ENCODE results near the gene PAX7.

The PAX7 gene

DNA sequence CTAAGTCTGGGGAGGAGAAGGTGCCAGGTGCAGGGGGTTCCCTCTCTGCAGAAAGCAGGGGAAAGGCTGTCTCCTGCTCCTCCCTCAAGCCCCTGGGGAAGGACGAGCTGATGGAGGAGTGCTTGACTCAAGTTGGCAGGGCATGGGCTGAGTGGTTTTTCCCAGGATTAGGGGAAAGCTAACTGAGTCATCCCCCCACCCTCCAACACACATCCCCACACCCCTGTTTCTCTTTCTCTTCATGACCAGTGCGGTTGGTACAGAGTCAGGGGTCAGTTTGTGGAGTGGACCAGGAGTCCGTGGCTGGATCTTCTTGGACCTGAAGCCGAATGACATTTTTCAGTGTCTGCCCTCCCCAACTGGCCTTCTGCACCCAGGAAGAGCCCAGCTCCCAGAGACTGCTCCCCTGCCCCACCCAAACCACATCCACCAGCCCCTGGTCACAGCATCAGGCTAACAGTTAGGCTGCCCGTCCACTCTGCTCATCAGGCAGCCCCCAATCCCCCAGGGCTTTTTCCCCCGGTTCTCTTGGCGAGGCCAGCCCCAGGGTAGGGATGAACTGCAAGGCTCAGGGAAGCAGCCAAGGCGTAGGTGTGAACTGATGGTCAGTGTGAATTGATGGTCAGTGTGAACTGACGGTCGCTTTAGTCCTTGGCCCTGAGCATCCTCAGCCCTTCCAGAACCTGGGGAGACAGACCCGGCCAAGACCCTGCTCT lies 81.0 kb downstream of the PAX7 start:
- DNase-seq = no peak

DNA sequence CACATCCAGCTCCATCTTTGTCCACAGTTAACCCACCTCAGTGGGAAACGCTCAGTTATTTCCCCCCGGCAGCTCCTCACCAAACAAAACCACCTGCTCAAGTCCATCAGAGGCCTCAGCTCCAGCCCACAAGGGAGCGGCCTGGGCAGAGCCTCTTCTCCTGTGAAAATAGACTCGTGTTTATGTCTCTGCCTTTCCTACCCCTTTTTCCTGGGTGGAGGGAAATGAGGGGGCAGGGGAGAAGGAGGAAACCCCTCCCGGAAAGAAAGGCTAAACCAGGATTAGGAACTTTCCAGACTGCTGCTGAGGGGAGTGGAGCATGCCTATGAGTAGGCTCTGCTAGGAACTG lies 81.6 kb downstream of the PAX7 start:
- DNase-seq = no peak

DNA sequence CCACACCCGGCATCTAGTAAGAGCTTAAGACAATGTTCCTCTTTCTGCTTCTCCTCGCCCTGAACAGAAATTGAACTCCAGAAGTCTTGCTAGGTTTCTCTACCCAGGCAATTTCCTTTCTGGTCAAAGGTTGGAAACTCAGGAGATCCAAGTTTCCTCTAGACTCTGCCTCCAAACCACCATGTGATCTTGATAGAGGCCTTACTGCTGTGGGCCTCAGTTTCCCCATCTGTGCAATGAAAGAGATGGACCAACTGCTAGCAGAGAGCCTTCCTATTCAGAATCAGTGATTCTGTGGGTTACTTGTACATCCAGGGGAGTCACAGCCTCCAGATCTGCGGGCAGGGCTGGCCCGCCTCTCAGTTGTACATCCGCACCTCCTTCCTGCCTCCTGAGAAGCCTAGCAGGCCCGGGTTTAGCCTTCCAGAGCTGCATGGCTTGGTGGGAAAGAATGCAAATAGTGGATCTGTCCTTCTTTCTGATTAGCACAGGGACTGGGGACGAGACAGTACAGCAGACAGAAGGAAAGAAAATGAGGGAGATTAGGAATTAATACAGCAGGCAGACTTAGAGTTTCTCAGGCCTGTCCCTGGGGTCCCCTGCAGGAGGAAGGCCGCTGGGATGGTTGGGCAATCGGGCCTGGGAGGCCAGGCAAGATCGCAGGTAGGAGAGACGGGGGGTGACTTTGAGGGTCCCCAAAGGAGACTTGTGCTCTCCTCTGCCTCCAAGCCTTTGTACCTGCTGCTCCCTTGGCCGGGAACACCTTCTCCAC lies 83.9 kb downstream of the PAX7 start:
- DNase-seq = no peak

DNA sequence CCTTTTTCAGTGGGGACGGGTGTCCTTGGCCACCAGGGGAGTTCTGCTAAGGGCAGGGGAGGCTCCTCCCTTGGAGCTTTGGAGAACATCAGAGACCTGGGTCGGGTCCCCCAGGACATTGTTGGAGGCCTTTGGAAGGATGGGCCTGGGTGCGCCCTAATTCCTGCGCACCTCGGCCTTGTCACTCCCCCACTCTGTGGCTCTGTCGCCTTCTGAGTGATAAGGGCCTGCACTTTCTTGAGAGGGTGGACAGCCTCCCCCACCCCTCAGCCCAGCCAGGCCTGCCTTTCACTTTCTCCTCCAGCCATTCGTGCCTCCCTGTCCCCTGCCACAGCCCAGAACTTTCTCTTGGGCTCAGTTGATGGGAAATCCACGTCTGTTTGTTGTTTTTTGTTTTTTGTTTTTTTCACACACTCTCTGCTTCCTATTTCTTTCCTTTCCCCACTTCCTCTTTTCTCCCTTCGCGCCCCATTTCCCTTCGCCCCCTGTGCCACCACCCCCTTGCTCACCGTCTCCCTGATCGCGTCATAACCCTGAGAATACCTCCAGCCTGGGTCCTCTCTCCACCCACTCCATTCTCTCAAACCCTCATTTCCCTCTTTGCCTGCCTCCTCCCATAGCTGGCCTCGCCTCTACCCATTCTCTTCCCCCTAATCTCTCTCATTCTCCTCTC lies 85.6 kb downstream of the PAX7 start:
- no peak for DNase-seq

DNA sequence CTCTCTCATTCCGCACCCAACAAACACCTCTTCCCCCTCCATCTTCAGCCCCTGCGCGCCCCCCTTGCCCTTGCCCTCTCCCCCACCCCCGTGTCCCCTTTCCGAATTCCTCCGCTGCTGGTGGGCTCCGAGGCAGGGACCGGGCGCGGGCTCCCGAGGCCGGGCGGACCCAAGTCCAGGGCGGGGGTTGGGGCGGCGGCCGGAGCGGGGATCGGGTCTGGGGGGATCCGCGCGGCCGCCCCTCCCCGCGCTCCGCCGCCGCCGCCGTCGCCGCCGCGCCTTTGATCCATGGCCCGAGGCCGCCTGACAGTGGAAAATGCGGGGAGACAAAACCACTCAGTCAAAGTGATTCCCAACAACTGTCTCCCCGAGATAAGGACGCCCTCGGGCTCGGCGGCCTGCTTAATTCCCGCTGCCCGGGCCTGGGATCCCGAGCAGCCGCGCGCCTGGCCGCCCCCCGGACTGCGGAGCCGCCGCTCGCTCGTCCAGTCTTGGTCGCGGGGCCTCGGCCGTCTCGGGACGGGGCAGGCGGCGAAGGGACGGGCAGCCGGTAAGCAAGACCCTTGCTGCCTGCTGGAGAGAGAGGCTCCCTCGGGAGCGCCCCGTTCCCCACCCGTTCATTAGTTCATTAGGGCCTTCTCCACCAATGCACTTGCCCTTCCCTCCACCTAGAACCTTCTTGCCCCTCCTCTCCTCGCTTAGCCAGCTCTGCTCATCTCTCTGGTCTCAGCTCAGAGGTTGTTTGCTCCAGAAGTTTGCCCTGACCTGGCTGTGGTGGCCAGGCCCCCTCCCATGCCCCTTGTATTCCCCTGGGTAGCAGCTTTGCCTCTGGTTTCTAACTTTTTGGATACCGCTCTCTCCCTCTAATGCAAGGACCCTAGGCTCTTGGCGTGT lies 86.4 kb downstream of the PAX7 start:
- DNase-seq = no peak

DNA sequence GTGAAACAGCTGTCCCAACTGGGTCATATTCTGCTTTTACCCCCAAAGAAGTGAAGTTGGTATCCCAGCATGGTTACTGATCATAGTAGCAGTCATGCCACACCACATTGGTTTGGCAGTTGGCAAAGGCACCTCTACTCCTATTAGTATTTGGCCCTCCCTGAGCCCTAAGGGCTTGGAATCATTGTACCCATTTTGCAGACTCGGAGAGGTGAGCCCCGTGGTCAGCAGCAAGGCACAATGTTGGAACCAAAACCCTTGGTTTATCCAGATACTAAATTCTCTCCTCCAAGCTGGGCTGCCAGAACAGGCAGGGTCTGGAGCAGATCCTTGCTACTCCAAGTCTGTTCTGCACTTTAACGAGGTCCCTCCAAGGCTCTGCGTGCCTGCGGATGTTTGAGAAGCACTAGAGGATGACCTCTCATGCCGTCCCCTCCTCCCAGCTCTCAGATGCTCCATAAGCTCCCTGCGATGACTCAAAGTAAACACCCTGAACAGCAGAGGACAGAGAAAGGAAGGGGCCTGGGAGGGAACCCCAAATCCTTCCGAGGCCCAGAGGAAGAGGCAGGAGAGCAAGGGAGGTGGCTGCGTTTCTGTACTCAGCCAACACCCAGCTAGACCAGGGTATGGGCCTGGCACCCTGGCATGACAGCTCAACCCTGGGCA lies 89.3 kb downstream of the PAX7 start:
- no peak for DNase-seq

DNA sequence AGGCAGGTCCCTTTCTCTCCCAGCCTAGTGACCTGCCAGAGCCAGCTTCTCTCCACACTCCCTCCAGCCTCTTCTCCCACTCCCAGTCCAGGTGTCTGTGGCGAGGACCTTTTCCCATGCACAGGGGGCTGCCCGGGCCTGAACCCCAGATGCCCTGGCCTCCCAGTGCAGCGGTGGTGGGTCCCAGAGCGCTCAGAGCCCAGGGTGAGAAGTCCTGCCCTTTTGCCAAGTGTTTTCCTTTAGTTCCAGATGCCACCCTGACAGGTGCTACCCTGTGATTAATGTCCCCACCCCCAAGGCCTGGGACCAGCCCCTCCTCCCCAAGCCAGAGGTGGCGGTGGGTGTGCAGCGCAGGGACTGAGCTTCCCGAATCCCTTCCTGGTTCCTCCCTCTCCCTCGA lies 90.4 kb downstream of the PAX7 start:
- DNase-seq = no peak

DNA sequence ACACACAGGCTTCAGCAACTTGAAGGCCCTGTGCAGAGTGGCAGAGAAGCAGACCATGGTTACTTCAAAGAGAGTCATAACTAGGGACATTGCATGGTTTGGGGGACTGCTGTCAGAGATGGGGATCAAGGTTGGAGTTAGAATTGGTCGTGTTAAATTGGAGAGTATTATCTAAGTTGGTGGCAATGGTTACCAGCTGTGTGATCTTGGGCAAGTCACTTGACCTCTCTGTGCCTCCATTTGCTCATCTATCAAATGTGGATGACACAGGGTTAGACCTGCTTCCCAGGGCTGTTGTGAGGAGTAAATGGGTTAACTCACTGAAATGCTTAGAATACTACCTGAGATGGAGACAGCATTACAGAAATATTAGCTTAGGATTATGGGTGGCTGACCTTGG lies 91.1 kb downstream of the PAX7 start:
- no peak for DNase-seq

DNA sequence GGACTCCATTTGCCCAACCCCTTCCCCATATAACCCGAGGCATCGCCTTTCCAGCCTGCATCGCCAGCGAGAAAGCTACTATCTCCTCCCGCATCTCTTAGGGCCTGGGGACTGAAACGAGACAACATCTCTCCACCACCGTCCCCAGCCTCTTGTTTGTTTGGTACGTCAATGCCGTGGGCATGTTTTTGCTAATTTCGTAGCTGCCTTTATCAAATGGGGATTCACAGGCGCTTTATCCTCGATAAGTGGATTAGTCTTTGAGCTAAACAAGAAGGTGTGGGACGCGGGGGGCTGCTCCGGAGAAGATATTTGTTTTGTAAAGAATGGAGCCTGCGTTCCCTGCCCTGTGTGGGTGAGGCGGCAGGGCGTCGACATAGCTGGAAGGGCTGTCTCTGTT lies 91.6 kb downstream of the PAX7 start:
- DNase-seq = no peak

DNA sequence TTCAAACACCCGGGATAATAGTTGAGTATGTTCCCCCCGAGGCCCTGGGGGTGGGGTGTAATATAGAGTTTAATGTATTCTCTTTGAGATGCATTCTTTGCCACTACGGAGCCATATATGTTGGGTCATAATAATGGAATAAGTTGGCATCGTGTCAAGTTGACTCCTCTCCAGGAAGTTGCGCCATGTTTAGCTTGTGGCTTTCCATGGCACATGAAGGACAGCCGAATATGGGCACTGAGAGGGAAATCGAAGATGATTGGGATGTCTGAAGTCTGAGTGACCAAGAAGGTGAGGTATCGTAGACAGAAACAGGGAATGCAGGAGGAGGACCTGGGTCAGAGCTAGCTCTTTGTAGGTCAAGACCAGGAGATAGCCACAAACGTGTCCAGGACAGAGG lies 92.6 kb downstream of the PAX7 start:
- no peak for DNase-seq

DNA sequence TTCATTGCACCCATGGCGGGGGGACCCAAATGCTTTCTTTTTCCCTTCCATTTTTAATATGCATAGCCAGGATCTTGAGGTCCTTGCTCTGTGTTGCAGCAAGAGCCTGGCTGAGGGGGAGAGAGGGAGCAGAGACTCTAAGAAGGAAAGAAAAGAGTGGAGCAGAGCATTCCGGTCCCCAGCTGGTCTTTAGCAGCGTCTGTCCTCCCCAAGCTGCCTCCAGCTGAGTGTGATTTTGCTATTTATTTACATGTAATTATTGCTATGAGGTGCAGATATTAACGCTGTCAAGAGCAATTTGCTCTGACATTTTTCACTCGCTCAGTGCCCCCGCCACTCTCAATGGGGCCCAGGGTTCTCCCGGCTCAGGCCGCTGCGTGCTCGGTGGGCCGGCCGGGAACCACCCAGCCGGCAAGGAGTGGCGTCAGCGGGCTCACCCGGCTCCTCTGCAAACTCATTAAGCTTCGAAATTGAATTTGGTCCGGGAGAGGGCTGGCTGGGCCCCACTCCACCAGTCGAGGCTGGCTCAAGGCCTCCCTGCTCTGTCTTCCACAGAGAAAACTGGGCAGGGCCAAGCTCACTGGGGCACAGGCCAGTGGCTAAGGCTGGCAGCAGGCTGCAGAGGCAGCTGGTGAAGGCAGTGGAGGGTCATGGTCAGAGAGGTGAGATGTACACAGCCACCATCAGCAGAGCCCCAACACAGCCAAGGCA lies 93.2 kb downstream of the PAX7 start:
- DNase-seq = no peak

DNA sequence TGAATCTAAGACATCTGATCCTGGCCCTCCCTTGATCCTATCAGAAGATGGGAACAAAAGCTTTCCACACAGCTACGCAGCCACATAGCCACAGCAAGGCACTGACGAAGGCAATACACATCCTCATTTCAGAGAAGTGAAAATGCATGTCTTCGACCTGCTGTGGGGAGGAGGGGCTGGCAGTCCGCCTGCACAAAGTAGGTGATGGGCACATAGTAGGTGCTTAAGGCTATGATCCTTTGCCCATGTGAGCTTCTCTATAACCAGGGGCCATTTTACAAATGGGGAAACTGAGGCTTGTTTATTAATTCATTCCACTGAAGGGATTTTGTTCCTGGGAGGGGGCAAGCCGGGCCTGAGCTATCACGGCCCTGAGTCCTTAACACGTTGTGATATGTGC lies 94.2 kb downstream of the PAX7 start:
- DNase-seq = no peak

DNA sequence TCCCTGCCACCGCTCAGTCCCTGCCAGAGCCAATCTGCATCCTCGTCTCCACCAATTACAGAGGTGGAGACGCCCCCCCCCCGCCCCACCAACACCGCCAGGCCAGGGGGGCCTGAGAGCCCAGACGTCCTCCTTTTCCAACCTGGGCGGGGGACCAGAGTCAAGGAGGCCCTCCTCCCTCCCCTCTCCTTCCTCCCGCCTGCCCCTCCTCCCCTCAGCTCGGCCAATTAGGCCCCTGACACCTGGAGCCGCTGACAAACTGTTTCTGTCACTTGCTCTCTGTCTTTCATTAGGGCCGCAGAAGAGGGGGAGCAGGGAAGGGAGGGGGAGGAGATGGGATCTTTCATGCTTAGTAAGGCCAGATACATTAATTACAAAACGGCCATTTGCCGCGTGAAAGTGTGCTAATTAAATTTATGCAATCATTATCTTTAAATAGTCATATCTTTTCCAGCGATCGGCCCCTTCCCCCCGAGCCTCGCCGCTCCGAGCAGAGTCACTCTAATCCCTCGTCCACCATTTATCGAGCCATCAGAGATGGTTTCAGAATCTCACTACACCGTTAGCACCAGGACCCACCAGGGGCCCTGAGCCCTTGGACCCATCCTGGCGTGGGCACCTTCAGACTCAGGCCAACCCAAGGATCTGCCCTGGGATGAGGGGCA lies 94.7 kb downstream of the PAX7 start:
- no peak for DNase-seq

DNA sequence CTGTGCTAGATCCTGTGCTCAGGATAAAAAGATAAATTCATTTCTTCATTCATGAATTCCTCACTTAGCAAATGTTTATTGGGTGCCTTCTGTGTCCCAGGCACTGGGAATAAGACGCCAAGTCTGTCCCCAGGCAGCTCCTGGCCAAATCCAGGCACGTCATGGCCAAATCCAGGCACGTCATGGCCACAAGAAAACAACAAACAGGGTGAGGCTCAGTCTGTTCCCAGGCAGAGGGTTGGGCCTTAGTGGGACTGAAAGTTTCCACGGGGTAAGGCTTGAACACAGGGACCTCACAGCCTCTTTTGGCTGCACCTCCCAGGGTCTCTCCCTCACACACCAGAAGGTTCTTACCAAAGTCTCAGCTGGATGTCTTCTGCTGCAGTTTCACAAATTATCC lies 95.7 kb downstream of the PAX7 start:
- DNase-seq = no peak

DNA sequence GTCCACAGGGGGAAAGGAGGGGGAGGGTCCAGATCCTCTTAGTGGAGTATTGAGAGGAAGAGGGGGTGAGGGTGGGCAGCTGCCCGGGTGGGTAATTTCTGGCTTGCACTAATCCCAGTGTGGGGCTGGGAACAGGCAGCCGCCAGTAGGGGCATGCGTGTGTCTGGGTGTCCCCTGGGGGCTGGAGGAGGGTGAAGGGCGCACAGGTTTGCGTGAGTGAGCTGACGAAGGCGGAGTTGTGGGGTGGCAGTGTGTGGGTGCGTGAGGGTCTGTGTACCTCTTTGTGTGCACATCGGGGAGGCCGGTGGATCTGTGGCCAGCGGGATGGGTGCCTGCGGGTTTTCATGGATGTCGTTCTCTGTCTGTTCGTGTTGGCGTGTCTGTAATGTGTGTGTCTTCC lies 97.3 kb downstream of the PAX7 start:
- DNase-seq = no peak

DNA sequence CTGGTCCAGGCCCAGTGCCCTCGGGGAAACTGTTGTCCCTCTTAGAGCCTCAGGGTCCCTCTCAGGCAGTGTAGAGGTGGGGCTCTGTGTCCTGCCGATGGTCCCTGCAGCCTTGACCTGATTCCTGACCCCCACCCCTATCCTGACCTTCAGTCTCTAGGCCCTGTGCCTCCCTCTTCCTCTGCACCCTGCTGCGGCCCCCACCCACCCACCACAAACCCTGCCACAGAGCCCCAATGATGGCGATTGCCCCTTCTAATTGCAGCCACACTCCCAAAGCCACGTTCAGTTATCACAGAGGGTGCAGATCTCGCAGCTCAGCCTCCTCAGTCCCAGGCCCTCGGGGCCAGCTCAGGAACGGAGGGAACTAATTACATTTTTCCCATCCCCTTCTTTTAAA lies 99.7 kb downstream of the PAX7 start:
- DNase-seq = no peak

DNA sequence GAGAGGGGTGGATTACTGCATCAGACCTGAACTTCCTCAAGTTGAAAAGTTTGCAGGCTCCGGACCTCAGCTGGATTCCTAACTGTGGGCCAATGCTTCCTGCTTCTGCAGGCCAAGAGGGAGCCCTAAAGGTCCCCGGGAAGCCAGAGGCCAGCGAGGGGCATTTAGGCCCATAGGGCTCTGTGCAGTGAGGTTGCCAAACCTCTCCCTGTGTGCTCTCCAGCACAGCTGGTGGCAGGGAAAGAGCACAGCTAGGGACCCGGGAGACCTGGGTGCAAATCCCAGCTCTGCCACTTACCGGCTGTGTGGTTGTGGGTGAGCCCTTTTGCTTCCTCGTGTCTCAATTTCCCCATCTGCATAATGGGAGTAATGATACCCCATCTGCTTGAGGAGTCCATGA lies 100.5 kb downstream of the PAX7 start:
- no peak for DNase-seq

DNA sequence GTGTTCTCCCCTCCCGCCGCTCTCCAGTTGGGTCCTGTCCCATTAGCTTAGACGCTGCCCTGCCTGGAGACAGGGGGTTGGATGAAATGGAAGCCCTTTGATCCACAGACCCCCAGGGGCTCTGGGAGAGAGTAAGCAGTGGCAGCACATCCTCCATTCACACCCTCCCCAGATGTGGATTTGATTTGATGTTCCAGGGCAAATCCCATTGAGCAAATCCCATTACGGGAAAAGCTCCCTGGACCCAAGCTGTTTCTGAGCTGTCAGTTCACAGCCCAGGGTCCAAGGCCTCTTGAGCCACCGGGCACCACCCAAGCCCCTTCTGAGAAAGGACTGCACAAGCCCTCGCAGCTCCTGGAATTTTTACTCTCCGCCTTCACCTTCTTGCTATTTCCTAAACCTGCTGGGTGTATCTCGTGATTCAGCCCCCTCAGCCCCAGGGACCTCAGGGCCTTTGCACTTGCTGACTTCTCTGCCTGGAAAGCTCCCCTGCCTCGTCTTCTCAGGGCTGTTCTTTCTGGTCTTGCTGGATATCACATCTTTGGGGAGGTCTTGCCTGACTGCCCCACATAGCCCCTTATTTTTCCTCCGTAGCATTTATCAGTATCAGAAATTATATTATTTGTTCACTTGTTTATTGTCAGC lies 101.1 kb downstream of the PAX7 start:
- DNase-seq = no peak

DNA sequence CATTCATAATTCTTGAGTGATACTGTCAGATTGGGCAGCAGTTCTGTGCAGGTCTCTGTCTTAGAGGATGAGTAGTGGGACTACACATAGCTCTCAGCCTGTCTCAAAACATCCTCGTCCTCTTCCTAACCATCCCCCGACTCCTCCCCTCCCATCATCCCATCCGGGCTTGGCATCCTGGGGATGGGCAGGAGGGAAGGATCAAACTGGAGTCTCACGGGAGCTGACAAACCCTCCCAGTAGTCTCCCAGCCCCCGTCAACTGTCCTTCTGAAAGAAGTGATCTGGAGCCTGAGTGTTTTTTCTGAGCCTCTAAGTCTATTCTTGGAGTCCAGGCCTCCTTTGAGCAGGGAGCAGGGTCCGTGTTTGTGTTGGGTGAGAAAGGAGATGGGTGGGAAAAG lies 102.0 kb downstream of the PAX7 start:
- DNase-seq = no peak

DNA sequence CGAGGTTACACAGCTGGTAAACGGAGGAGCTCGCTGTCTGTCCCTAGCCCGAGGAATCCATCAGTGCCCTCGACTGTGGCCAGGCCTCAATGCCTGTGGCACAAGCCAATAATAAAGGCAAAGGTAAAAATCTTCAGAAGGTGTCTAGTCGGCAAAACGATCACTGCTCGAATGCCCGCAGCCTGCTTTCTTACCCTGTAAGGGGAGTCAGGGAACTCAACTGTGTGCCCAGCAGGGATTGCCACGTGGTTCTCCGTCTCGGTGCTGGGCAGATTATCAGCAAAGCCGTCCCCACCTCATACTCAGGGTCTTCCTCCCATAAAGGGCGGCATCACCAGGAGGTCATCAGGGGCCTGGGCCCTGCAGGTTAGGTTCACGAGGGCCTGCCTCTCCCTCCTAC lies 103.4 kb downstream of the PAX7 start:
- no peak for DNase-seq

Data from NCI-H2107 (cell line).